Cerebellar nuclear complex (tissue), 1 donor: ENCODE data around the gene AR.

Experiments used
- DNase-seq, 2 experiments: peaks; one replicate each; lab custom pipeline; 2025; lab: John Stamatoyannopoulos, UW

Gene AR

GRCh38 chrX:67563469-67564448, 19.9 kb downstream of the AR start:
- no peak for DNase-seq

GRCh38 chrX:67564475-67564874, 20.7 kb downstream of the AR start:
- DNase-seq = no peak

- no peak for DNase-seq
Observed at GRCh38 chrX:67568769-67569168, 24.9 kb downstream of the AR start.

DNA sequence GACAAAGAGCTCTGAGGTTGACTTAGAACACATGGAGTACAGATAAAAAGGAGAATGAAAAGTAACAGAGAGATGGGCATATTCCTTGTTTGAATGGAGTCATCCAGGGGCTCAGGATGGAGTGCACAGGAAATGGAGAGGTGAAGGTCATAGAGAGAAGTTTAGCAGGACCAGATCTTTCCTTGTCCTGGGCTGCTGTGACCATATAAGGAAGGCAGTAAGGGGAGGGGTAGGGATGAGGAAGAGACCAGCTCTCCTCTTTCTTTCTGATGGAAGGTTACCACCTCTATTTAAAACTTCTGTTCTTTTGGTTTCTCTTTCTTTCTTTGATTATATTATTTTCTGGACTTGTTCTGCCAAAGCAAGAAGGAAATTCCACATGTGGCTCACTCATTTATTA, 27.0 kb downstream of the AR start:
- DNase-seq = no peak

DNA sequence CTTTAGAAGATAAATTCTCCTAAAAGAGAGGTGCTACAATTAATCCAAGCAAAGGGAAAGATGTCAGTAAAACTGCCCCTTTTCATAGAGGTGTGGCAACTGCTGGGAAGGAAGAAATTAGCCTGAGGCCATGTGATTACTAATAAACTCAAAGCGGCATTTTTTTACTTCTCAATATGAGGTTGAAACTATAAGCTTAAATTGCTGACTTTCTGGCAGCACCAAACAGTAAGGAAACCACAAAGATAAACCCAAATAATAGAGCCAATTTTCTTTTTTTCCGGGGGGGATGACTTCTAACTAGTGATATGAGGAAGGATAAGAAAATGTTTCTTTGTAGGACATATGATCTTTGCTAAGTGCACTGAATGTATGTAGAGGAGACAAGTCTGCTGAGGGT, 30.9 kb downstream of the AR start:
- DNase-seq = no peak

- no peak for DNase-seq
Observed at GRCh38 chrX:67582436-67582835, 38.6 kb downstream of the AR start.

- DNase-seq = no peak
Observed at GRCh38 chrX:67583171-67583570, 39.4 kb downstream of the AR start.

GRCh38 chrX:67585401-67585800, 41.6 kb downstream of the AR start:
- no peak for DNase-seq

- no peak for DNase-seq
Observed at GRCh38 chrX:67587946-67588624, 44.3 kb downstream of the AR start.

GRCh38 chrX:67596839-67597790, 53.3 kb downstream of the AR start:
- no peak for DNase-seq

DNA sequence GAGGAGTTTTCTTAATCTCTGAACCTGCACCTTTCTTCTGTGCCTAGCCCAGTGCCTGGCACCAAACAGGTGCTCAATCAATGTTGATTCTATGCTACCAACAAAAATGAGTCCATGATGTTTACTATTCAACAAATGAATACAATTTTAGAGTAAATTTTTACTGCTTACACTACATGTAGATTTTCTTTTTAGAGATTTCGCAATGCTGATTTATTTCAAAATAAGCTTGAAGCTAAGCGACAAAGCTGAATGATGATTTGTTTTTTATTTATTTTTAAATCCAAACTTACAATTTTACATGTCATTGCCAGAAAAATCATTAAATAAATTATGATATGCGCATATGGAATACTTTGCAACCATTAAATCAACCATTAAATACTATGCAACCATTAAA, 55.7 kb downstream of the AR start:
- no peak for DNase-seq

DNA sequence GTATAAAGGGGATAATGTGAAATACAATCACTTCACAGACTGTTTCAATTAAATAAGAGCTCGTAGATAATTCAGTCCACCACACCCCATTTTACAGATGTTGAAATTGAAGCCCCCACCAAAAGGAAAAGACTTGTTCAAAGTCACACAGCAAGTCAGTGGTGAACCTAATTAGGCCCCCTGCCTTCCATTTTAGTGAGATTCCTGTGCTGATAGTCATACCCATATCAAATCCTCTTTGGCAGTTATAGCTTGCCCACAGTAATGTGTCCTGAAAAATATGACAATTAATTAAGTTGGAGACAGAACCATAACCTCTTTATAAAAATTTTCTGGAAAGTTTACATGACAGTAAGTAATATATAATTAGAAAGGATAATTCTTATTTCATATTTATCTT, 58.0 kb downstream of the AR start:
- DNase-seq = no peak

GRCh38 chrX:67604979-67605703, 61.3 kb downstream of the AR start:
- DNase-seq = no peak

GRCh38 chrX:67607466-67607865, 63.6 kb downstream of the AR start:
- no peak for DNase-seq

DNA sequence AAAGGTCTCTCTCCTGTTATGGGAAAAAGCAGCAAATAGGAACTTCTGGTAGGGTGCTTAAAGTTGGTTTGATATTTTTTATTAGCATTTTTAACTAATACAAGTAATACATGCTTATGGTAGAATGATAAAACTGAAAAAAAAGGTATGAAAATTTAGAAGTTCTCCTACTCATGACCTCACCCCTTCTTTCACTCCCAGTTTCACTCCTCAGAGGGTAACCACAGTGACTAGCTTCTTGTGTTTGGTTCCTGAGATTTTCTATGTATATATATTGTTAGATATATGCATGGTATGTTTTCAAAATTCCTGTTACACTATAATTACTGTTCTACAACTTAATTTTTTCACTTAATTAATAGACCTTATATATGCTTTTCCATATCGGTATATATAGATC, 66.5 kb downstream of the AR start:
- DNase-seq = no peak

GRCh38 chrX:67612231-67612630, 68.4 kb downstream of the AR start:
- no peak for DNase-seq

GRCh38 chrX:67613366-67613765, 69.5 kb downstream of the AR start:
- no peak for DNase-seq

DNA sequence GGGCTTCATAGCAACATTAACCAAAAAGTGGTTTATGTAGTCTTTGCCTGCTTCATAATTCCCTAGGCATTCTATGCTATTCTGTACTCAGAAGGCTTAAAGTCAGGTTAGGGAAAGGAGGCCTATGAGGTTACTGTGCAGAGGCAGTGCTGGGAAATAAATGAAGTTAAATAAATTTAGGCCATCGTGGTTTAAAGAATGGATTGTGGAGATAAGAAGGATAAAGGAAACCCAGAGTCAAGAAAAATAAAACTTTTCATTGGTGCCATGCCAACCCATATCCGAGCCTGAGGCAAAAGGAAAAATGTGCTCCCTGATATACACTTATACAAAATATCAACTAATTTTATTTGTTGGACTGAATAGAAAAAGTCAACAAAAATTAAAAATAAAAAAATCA, 70.2 kb downstream of the AR start:
- DNase-seq = no peak

- DNase-seq = no peak
Observed at GRCh38 chrX:67614423-67614822, 70.6 kb downstream of the AR start.

DNA sequence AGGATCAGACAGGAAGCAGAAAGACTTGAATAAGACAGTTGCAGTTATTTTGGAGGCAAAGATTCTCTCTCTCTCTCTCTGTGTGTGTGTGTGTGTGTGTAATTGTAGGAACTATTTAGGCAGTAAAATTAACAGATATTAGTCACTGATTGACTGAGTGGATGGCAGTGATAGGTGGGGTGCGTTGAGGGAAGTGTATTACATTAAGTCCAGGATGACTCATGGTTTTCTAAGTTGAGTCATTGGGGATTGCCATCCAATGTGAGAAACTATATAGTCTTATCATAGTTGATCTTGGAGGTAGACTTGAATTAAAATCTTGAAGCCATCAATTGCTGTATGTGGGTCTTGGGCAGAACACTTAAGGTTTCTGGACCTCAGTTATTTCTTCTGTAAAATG, 75.4 kb downstream of the AR start:
- DNase-seq = no peak

DNA sequence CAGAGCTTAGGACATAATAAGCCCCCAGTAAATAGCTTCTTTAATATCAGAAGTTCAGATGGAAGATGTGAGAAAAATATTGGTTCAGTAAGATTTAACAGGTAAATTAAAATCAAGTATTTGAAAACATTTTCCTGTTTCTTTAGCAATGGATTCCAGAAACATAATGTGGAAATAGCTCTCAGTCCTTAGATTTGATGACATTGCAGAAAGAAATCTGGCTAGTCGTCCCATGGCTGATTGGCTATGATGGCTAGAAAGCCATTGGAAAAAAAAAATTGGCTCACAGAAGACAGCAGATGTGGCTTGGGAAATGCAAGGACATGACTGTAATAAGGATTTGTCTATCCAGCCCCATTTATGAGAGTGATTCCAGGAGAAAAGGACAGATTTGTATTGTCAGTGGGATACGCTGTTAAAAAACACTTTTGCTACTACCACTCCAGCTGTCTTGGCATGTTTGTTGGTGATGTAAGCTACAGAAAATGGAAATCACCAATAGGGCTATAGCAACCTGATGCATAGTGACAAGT, 78.3 kb downstream of the AR start:
- DNase-seq = no peak
